Activated CD4-positive, alpha-beta T cell treated with anti-CD3 and anti-CD28 coated beads for 24 hours (primary cell): Measurements from ENCODE around the gene PEX5.
A peak's percentile ranks its signal among the peaks of the same experiment; 100 is the strongest.
"Not testable (repeated sequence)": the region's sequence is repeated elsewhere in the genome, so short reads cannot be mapped to it uniquely, and the experiment has no call there.

Experiments used
- DNase-seq, 2 donors: peaks; one replicate each; pipeline ENCODE4 v3.0.0-alpha.2; 2020; ENCODE audit warnings: low read depth in 2 of 2

Gene PEX5

GRCh38 chr12:7213745-7214144 lies 24.3 kb downstream of the PEX5 start:
- not testable (repeated sequence) for DNase-seq

GRCh38 chr12:7217475-7218069 lies 28.1 kb downstream of the PEX5 start:
- no peak for DNase-seq

GRCh38 chr12:7219599-7220243 lies 30.2 kb downstream of the PEX5 start:
- DNase-seq, result peak; percentile 56 to 58

- no peak for DNase-seq
These were observed 32.0 kb downstream of the PEX5 start for GRCh38 chr12:7221486-7221885.

- DNase-seq, result no peak
These were observed 40.3 kb downstream of the PEX5 start for GRCh38 chr12:7229741-7230140.

- no peak for DNase-seq
These were observed 52.0 kb downstream of the PEX5 start for GRCh38 chr12:7241404-7242005.

GRCh38 chr12:7242176-7243101 lies 53.0 kb downstream of the PEX5 start:
- DNase-seq, result no peak

- DNase-seq, result not testable (repeated sequence)
These were observed 62.0 kb downstream of the PEX5 start for GRCh38 chr12:7251328-7251996.

GRCh38 chr12:7259060-7259459 lies 69.6 kb downstream of the PEX5 start:
- no peak for DNase-seq
